ENCODE results near the gene BRD7. TPM values are rescaled to one million over a fixed set of nuclear protein-coding genes. Genes with fewer than 3 reads are reported as not detected.

BRD7 gene
- total and polyA plus RNA-seq, 2 experiments from 2014 or later, result 51.2 to 51.3 TPM

GRCh38 chr16:50403491-50403890 lies 34.7 kb upstream of the BRD7 start:
- Histone ChIP-seq H3K9me2 (replicated peaks; ENCODE audit: insufficient read depth) (no peaks in the 10 kb centered on the region), H2AFZ (no peak overlapping the region), H3K4me1 (ENCODE audit: insufficient read depth) (no peaks in the 10 kb centered on the region), H3K4me2 (no peak overlapping the region), H3K27ac (no peak overlapping the region), H3K36me3 (replicated peaks; ENCODE audit: insufficient read depth, low read depth) (no peaks in the 10 kb centered on the region), H3K79me2 (no peaks in the 10 kb centered on the region), H3K4me3 (no peak overlapping the region), H3K9me3 (ENCODE audit: low read depth) (no peaks in the 10 kb centered on the region), H4K20me1 (ENCODE audit: insufficient read depth, poor library complexity, severe bottlenecking) (no peaks in the 10 kb centered on the region), H3K27me3 (no peaks in the 10 kb centered on the region)
- WGBS (ENCODE audit: low lambda C conversion rate, missing lambda C conversion rate), result 83% methylated on average over 12 of the region's 12 CpGs
- TF ChIP-seq, protein P1, sequence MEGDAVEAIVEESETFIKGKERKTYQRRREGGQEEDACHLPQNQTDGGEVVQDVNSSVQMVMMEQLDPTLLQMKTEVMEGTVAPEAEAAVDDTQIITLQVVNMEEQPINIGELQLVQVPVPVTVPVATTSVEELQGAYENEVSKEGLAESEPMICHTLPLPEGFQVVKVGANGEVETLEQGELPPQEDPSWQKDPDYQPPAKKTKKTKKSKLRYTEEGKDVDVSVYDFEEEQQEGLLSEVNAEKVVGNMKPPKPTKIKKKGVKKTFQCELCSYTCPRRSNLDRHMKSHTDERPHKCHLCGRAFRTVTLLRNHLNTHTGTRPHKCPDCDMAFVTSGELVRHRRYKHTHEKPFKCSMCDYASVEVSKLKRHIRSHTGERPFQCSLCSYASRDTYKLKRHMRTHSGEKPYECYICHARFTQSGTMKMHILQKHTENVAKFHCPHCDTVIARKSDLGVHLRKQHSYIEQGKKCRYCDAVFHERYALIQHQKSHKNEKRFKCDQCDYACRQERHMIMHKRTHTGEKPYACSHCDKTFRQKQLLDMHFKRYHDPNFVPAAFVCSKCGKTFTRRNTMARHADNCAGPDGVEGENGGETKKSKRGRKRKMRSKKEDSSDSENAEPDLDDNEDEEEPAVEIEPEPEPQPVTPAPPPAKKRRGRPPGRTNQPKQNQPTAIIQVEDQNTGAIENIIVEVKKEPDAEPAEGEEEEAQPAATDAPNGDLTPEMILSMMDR (IDR thresholded peaks at IDR 0.05; ENCODE audit: poor library complexity), result no peak
- TF ChIP-seq EZH2phosphoT487 (IDR thresholded peaks at IDR 0.05; ENCODE audit: low read depth, severe bottlenecking, unreplicated experiment) (no peak), EZH2 (IDR thresholded peaks at IDR 0.05; ENCODE audit: borderline replicate concordance) (no peak)
- no peak for DNase-seq (ENCODE audit: low spot score)

GRCh38 chr16:50402298-50402895 lies 33.6 kb upstream of the BRD7 start:
- no peaks in the 10 kb centered on the region for H3K36me3 ChIP-seq (replicated peaks; ENCODE audit: insufficient read depth, low read depth)
- H3K9me3 ChIP-seq (ENCODE audit: low read depth), result no peaks in the 10 kb centered on the region
- no peak for DNase-seq (ENCODE audit: low spot score)
- whole genome bisulfite sequencing (ENCODE audit: low lambda C conversion rate, missing lambda C conversion rate), result 91% methylated on average over 9 of the region's 9 CpGs
- H3K9me2 ChIP-seq (replicated peaks; ENCODE audit: insufficient read depth), result no peaks in the 10 kb centered on the region
- H3K4me1 ChIP-seq (ENCODE audit: insufficient read depth), result no peaks in the 10 kb centered on the region
- no peak overlapping the region for H3K4me2 ChIP-seq
- H3K79me2 ChIP-seq, result no peaks in the 10 kb centered on the region
- no peaks in the 10 kb centered on the region for H3K27me3 ChIP-seq
- H4K20me1 ChIP-seq (ENCODE audit: insufficient read depth, poor library complexity, severe bottlenecking), result no peaks in the 10 kb centered on the region
- no peak overlapping the region for H3K27ac ChIP-seq
- TF ChIP-seq EZH2phosphoT487 (IDR thresholded peaks at IDR 0.05; ENCODE audit: low read depth, severe bottlenecking, unreplicated experiment) (no peak), EZH2 (IDR thresholded peaks at IDR 0.05; ENCODE audit: borderline replicate concordance) (no peak)
- no peak overlapping the region for H3K4me3 ChIP-seq
- no peak overlapping the region for H2AFZ ChIP-seq

- TF ChIP-seq EZH2phosphoT487 (IDR thresholded peaks at IDR 0.05; ENCODE audit: low read depth, severe bottlenecking, unreplicated experiment), result no peak
- TF ChIP-seq EZH2 (IDR thresholded peaks at IDR 0.05; ENCODE audit: borderline replicate concordance), result no peak
- no peaks in the 10 kb centered on the region for H3K9me2 ChIP-seq (replicated peaks; ENCODE audit: insufficient read depth)
- H3K4me3 ChIP-seq, result no peak overlapping the region
Observed at GRCh38 chr16:50401355-50401754, 32.6 kb upstream of the BRD7 start.

GRCh38 chr16:50400967-50401348 lies 32.2 kb upstream of the BRD7 start:
- no peak for DNase-seq (ENCODE audit: low spot score)
- no peaks in the 10 kb centered on the region for H3K4me1 ChIP-seq (ENCODE audit: insufficient read depth)
- H4K20me1 ChIP-seq (ENCODE audit: insufficient read depth, poor library complexity, severe bottlenecking), result no peaks in the 10 kb centered on the region
- H3K27ac ChIP-seq, result no peak overlapping the region
- H3K79me2 ChIP-seq, result no peaks in the 10 kb centered on the region
- no peaks in the 10 kb centered on the region for H3K9me3 ChIP-seq (ENCODE audit: low read depth)
- TF ChIP-seq EZH2phosphoT487 (IDR thresholded peaks at IDR 0.05; ENCODE audit: low read depth, severe bottlenecking, unreplicated experiment), result no peak
- TF ChIP-seq, protein P1 (IDR thresholded peaks at IDR 0.05; ENCODE audit: poor library complexity), result no peak
- no peak for TF ChIP-seq EZH2 (IDR thresholded peaks at IDR 0.05; ENCODE audit: borderline replicate concordance)
- no peaks in the 10 kb centered on the region for H3K9me2 ChIP-seq (replicated peaks; ENCODE audit: insufficient read depth)
- H2AFZ ChIP-seq, result no peak overlapping the region
- no peaks in the 10 kb centered on the region for H3K27me3 ChIP-seq
- H3K4me3 ChIP-seq, result no peak overlapping the region
- H3K4me2 ChIP-seq, result no peak overlapping the region
- H3K36me3 ChIP-seq (replicated peaks; ENCODE audit: insufficient read depth, low read depth), result no peaks in the 10 kb centered on the region
- WGBS (ENCODE audit: low lambda C conversion rate, missing lambda C conversion rate), result 84% methylated on average over 6 of the region's 6 CpGs

More at GRCh38 chr16:50401355-50401754, 32.6 kb upstream of the BRD7 start:
- Histone ChIP-seq H3K4me2 (no peak overlapping the region), H3K36me3 (replicated peaks; ENCODE audit: insufficient read depth, low read depth) (no peaks in the 10 kb centered on the region), H3K27me3 (no peaks in the 10 kb centered on the region), H3K4me1 (ENCODE audit: insufficient read depth) (no peaks in the 10 kb centered on the region), H3K27ac (no peak overlapping the region), H3K79me2 (no peaks in the 10 kb centered on the region), H4K20me1 (ENCODE audit: insufficient read depth, poor library complexity, severe bottlenecking) (no peaks in the 10 kb centered on the region), H3K9me3 (ENCODE audit: low read depth) (no peaks in the 10 kb centered on the region), H2AFZ (no peak overlapping the region)
- 96% methylated on average over 5 of the region's 5 CpGs for WGBS (ENCODE audit: low lambda C conversion rate, missing lambda C conversion rate)
- DNase-seq (ENCODE audit: low spot score), result no peak
